H1 (cell line): ENCODE data around the gene MICALL2. TPM values are rescaled to one million over a fixed set of nuclear protein-coding genes. Genes with fewer than 3 reads are reported as not detected.

ENCODE experiments used
- CTCF ChIA-PET: fragments of 300-600 bp; sonication (Branson Sonifier 250); formaldehyde crosslinking; loops from one replicate; lab custom pipeline; 2021; ENCODE audit not compliant: partially characterized antibody; lab: Charles Lee
- POLR2A ChIA-PET: fragments of 300-600 bp; sonication (Branson Sonifier 250); formaldehyde crosslinking; loops from one replicate; lab custom pipeline; 2021; ENCODE audit warnings: inconsistent platforms; ENCODE audit not compliant: partially characterized antibody; lab: Charles Lee
- DNase-seq, 2 experiments: peaks; one replicate each; pipeline versions ENCODE4 v3.0.0 to v3.0.0-alpha.2; 2010 to 2022; ENCODE audit warnings: low spot score in 2 of 2, low read depth in 1 of 2, mixed read lengths in 1 of 2
- FAIRE-seq: peaks from 2 replicates; lab custom pipeline; 2011; peaks lifted over from hg19 to GRCh38; lab: Jason Lieb, UNC
- H2AFZ ChIP-seq: 2 replicates; pipeline ENCODE4 v1.8.1; 2012; ENCODE audit warnings: low read length, inconsistent platforms
- H2AK5ac ChIP-seq: 2 replicates; pipeline ENCODE4 v1.6.1; 2013; ENCODE audit warnings: low read depth, low read length
- H2BK120ac ChIP-seq: replicated peaks from 2 replicates; pipeline ENCODE3; 2013; ENCODE audit warnings: low read depth, low read length, inconsistent platforms
- H2BK12ac ChIP-seq: 2 replicates; pipeline ENCODE4 v1.6.1; 2013; ENCODE audit warnings: low read depth, low read length
- H2BK15ac ChIP-seq: 2 replicates; pipeline ENCODE4 v1.6.1; 2013; ENCODE audit warnings: low read length
- H2BK20ac ChIP-seq: 2 replicates; pipeline ENCODE4 v1.6.1; 2013; ENCODE audit warnings: low read length
- H2BK5ac ChIP-seq: 2 replicates; pipeline ENCODE4 v1.6.1; 2013; ENCODE audit warnings: low read depth, low read length
- H3K14ac ChIP-seq: 2 replicates; pipeline ENCODE4 v1.6.1; 2013; ENCODE audit warnings: inconsistent platforms; ENCODE audit not compliant: insufficient read length
- H3K18ac ChIP-seq: 2 replicates; pipeline ENCODE4 v1.6.1; 2013; ENCODE audit warnings: low read length; ENCODE audit errors: extremely low read depth
- H3K23ac ChIP-seq: 2 replicates; pipeline ENCODE4 v1.6.1; 2013; ENCODE audit warnings: inconsistent platforms; ENCODE audit not compliant: insufficient read length
- H3K23me2 ChIP-seq: 2 replicates; pipeline ENCODE4 v1.6.1; 2013; ENCODE audit warnings: low read depth, low read length
- H3K27ac ChIP-seq: 2 replicates; pipeline ENCODE4 v1.6.1; 2011; ENCODE audit warnings: low read depth, low read length, inconsistent platforms
- H3K27me3 ChIP-seq, 4 experiments: replicated peaks in 1 of 4; 1 replicate in 1 of 4; 2 replicates in 3 of 4; pipeline versions ENCODE4 v1.6.1 to v1.8.1; 2011 to 2013; ENCODE audit warnings: low read length in 3 of 4, mild to moderate bottlenecking in 3 of 4, inconsistent platforms in 2 of 4, mixed read lengths in 2 of 4, moderate library complexity in 1 of 4; ENCODE audit not compliant: control insufficient read depth in 3 of 4, insufficient read depth in 3 of 4; ENCODE audit errors: extremely low read depth in 1 of 4
- H3K36me3 ChIP-seq, 4 experiments: 2 replicates each; pipeline versions ENCODE4 v1.6.1 to v1.8.1; 2011 to 2013; ENCODE audit warnings: mild to moderate bottlenecking in 4 of 4, low read length in 3 of 4, moderate library complexity in 2 of 4, control low read depth in 1 of 4, inconsistent platforms in 1 of 4; ENCODE audit not compliant: insufficient read depth in 4 of 4, control insufficient read depth in 2 of 4
- H3K4ac ChIP-seq: replicated peaks from 2 replicates; pipeline ENCODE3; 2013; ENCODE audit warnings: low read length, low read depth, mixed read lengths, inconsistent platforms; ENCODE audit not compliant: insufficient read length
- H3K4me1 ChIP-seq, 4 experiments: replicated peaks in 1 of 4; 1 replicate in 1 of 4; 2 replicates in 3 of 4; pipeline versions ENCODE4 v1.6.1 to v1.8.1; 2011 to 2013; ENCODE audit warnings: low read length in 3 of 4, inconsistent platforms in 2 of 4, mixed read lengths in 1 of 4; ENCODE audit not compliant: insufficient read depth in 4 of 4, control insufficient read depth in 3 of 4
- H3K4me2 ChIP-seq, 2 experiments: 2 replicates each; pipeline versions ENCODE4 v1.6.1 to v1.8.1; 2011 to 2013; ENCODE audit warnings: low read depth in 2 of 2, low read length in 2 of 2, control low read depth in 1 of 2, inconsistent platforms in 1 of 2, mild to moderate bottlenecking in 1 of 2; ENCODE audit not compliant: insufficient read depth in 1 of 2
- H3K4me3 ChIP-seq, 4 experiments: fragments of 200-600, 300-600 bp in 1 of 4; sonication (generic), shearing (Covaris generic), sonication (Bioruptor Twin) in 1 of 4; 2 replicates each; pipeline versions ENCODE4 v1.5.1 to v1.8.1; 2011 to 2016; ENCODE audit warnings: low read length in 4 of 4, low read depth in 3 of 4, control low read depth in 2 of 4, inconsistent platforms in 2 of 4, mild to moderate bottlenecking in 2 of 4, mixed read lengths in 1 of 4, moderate library complexity in 1 of 4; ENCODE audit not compliant: insufficient read depth in 2 of 4; ENCODE audit errors: extremely low read depth in 1 of 4
- H3K56ac ChIP-seq: replicated peaks from 2 replicates; pipeline ENCODE3; 2013; ENCODE audit warnings: low read depth, mild to moderate bottlenecking, mixed read lengths, low read length, inconsistent platforms; ENCODE audit not compliant: insufficient read length
- H3K79me1 ChIP-seq: 2 replicates; pipeline ENCODE4 v1.6.1; 2013; ENCODE audit warnings: low read depth, low read length, control low read depth
- H3K79me2 ChIP-seq, 2 experiments: 2 replicates each; pipeline versions ENCODE4 v1.6.1 to v1.8.1; 2012 to 2013; ENCODE audit warnings: low read length in 2 of 2, mild to moderate bottlenecking in 2 of 2, inconsistent platforms in 1 of 2; ENCODE audit not compliant: insufficient read depth in 2 of 2, control insufficient read depth in 1 of 2
- H3K9ac ChIP-seq, 4 experiments: replicated peaks in 1 of 4; 1 replicate in 1 of 4; 2 replicates in 3 of 4; pipeline versions ENCODE4 v1.6.1 to v1.8.1; 2011 to 2013; ENCODE audit warnings: low read depth in 3 of 4, low read length in 3 of 4, control low read depth in 2 of 4, mild to moderate bottlenecking in 2 of 4, moderate library complexity in 2 of 4, inconsistent platforms in 1 of 4; ENCODE audit errors: extremely low read depth in 1 of 4
- H3K9me3 ChIP-seq, 2 experiments: 2 replicates each; pipeline versions ENCODE4 v1.6.1 to v1.8.1; 2012 to 2013; ENCODE audit warnings: mild to moderate bottlenecking in 2 of 2, moderate library complexity in 2 of 2, control low read depth in 1 of 2, inconsistent platforms in 1 of 2, low read depth in 1 of 2, low read length in 1 of 2, mixed read lengths in 1 of 2; ENCODE audit not compliant: insufficient read depth in 2 of 2
- H4K20me1 ChIP-seq, 2 experiments: replicated peaks in 1 of 2; 2 replicates each; pipeline versions ENCODE3 to v1.8.1; 2011 to 2013; ENCODE audit warnings: inconsistent platforms in 2 of 2, low read length in 2 of 2, mild to moderate bottlenecking in 1 of 2; ENCODE audit not compliant: insufficient read depth in 2 of 2, control insufficient read depth in 1 of 2
- H4K5ac ChIP-seq: 2 replicates; pipeline ENCODE4 v1.6.1; 2013; ENCODE audit warnings: low read length, low read depth, mixed read lengths, inconsistent platforms; ENCODE audit not compliant: insufficient read length
- H4K8ac ChIP-seq: 2 replicates; pipeline ENCODE4 v1.8.0; 2013; ENCODE audit warnings: mild to moderate bottlenecking, moderate library complexity, low read length, inconsistent platforms; ENCODE audit not compliant: insufficient read depth; ENCODE audit errors: extremely low read depth
- H4K91ac ChIP-seq: replicated peaks from 2 replicates; pipeline ENCODE3; 2013; ENCODE audit warnings: low read length, mixed read lengths, inconsistent platforms; ENCODE audit not compliant: insufficient read length
- BACH1 ChIP-seq: IDR thresholded peaks from 2 replicates; pipeline ENCODE4 v1.6.1; 2012; ENCODE audit warnings: low read length, improper control_type of control experiment
- CEBPB ChIP-seq: IDR thresholded peaks from 2 replicates; pipeline ENCODE4 v1.6.1; 2012; ENCODE audit warnings: low read depth, low read length
- EGR1 ChIP-seq: IDR thresholded peaks from 2 replicates; pipeline ENCODE4 v1.6.1; 2011; ENCODE audit warnings: low read depth, low read length, borderline replicate concordance
- GABPA ChIP-seq: IDR thresholded peaks from 2 replicates; pipeline ENCODE4 v1.6.1; 2011; ENCODE audit warnings: mild to moderate bottlenecking, low read length, moderate library complexity, borderline replicate concordance; ENCODE audit not compliant: insufficient read depth
- KDM1A ChIP-seq: fragments of 200-600, 300-600 bp; sonication (generic); IDR thresholded peaks from 2 replicates; pipeline ENCODE4 v1.7.1; 2016; ENCODE audit warnings: mild to moderate bottlenecking, low read length, borderline replicate concordance
- RBBP5 ChIP-seq: IDR thresholded peaks from 2 replicates; pipeline ENCODE4 v1.7.1; 2012; ENCODE audit warnings: low read depth, mild to moderate bottlenecking, inconsistent platforms, low read length, moderate library complexity, borderline replicate concordance
- SIN3A ChIP-seq, 2 experiments: IDR thresholded peaks in 1 of 2; conservative IDR thresholded peaks in 1 of 2; 2 replicates each; pipeline ENCODE4 v1.6.1; 2011 to 2012; ENCODE audit warnings: low read length in 2 of 2, improper control_type of control experiment in 1 of 2, low read depth in 1 of 2, mild to moderate bottlenecking in 1 of 2
- TBP ChIP-seq: IDR thresholded peaks from 2 replicates; pipeline ENCODE4 v1.6.1; 2011; ENCODE audit warnings: low read depth, low read length, improper control_type of control experiment
- TEAD4 ChIP-seq: IDR thresholded peaks from 2 replicates; pipeline ENCODE4 v1.6.1; 2012; ENCODE audit warnings: low read depth, low read length, inconsistent platforms, mixed read lengths
- WGBS, 2 experiments: shearing (Covaris generic) in 1 of 2; methylation state at CpG; one replicate each; pipeline versions ENCODE4 v1.1.6 to v1.1.7; 2013 to 2015; ENCODE audit warnings: low lambda C conversion rate in 2 of 2, mixed read lengths in 2 of 2, inconsistent platforms in 1 of 2, low coverage in 1 of 2, missing lambda C conversion rate in 1 of 2; ENCODE audit not compliant: insufficient replicate concordance in 2 of 2, insufficient coverage in 1 of 2, insufficient read length in 1 of 2; ENCODE audit errors: extremely low coverage in 1 of 2, missing lambda C conversion rate in 1 of 2; 5-methylcytosine and 5-hydroxymethylcytosine counted together
- polyA plus RNA-seq, 7 experiments: library from polyadenylated mRNA; depleted of rRNA in 3 of 7; stranded (reverse) in 5 of 7; unstranded in 2 of 7; fragments of >200 nt in 5 of 7; fragments of 200-250 nt in 2 of 7; gene quantifications; 1 replicate in 5 of 7; 2 replicates in 1 of 7; 4 replicates in 1 of 7; pipeline versions ENCODE4 v1.2.1 to v1.2.3, GENCODE V29; 2011 to 2013; ENCODE audit warnings: missing spikeins in 2 of 7, mixed read lengths in 2 of 7
- total RNA-seq: library from RNA; stranded (reverse); fragmentation: NEBNext Ultra II Directional; extraction: Animal tissue kit (Norgen Biotek cat#: 25700); gene quantifications from 2 replicates; pipeline ENCODE4 v1.2.1, GENCODE V29; 2021

The MICALL2 gene
- total and polyA plus RNA-seq, 2 of the 8 experiments (the other 6 are each of a cell fraction or from before 2014, with no cell fraction given), result 5.3 to 8.5 TPM

DNA sequence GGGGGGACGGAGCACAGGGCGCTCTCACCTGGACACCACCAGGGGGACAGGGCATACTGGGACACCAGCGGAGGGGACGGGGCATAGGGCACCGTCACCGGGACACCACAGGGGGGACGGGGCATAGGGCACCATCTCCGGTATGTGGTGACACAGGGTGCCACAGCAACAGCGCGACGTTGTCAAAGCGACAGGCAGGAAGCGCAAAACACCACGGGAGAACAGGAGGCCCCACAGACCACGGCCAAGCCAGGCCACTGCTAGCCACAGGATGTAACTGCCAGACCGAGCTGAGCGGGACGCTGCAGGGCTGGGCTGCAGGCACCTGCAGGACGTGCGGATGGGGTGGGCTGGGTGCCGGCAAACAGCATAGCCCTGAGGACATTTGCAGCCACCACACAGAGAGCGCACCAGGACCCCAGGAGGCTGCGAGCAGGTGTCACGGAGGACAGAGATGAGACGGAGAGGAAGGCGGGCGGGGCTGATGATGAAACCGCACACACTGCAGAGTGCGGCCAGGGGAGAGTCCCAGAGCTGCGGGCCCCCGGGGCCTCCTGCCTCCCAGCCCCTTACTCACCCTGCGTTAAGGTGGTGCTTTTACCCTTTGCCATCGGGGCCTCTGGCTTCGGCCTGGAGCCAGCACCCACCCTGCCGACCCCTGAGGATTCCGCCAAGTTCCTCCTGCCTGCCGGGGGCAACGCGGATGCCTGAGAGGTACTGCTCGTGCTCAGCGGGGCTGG lies 17.5 kb downstream of the MICALL2 start:
- Histone ChIP-seq H4K91ac (peak overlapping the region; percentile 40), H3K4ac (no peak overlapping the region), H4K5ac (no peak overlapping the region), H3K4me2 (no peak overlapping the region), H2AK5ac (no peak overlapping the region), H3K9ac (no peak overlapping the region; a peak in 1 of 7 replicates), H2BK15ac (no peak overlapping the region), H3K23ac (no peak overlapping the region), H2BK12ac (no peak overlapping the region), H3K14ac (no peak overlapping the region), H3K79me2 (peaks cover 0 to 3% of the 10 kb centered on the region in 2 experiments; a peak in 1 of 4 replicates), H3K9me3 (peaks cover 0 to 3% of the 10 kb centered on the region in 2 experiments; a peak in 1 of 4 replicates), H3K27ac (no peak overlapping the region), H3K4me1 (no peaks in the 10 kb centered on the region; a peak in 1 of 7 replicates), H3K36me3 (no peaks in the 10 kb centered on the region), H2AFZ (no peak overlapping the region), H3K79me1 (no peaks in the 10 kb centered on the region), H3K27me3 (no peaks in the 10 kb centered on the region), H2BK20ac (no peak overlapping the region), H3K18ac (no peak overlapping the region), H2BK120ac (no peak overlapping the region), H4K20me1 (peaks cover 0 to 6% of the 10 kb centered on the region in 2 experiments), H3K4me3 (no peak overlapping the region), H3K23me2 (no peaks in the 10 kb centered on the region), H4K8ac (no peak overlapping the region; the same call in 1 of the 2 replicates), H3K56ac (no peak overlapping the region), H2BK5ac (no peak overlapping the region)
- DNase-seq (no peak), FAIRE-seq (no peak)
- 91% methylated on average over 38 of the region's 41 CpGs; no CpG with 5 or more reads in 1 of the 2 experiments for WGBS, 2 experiments
- CTCF ChIA-PET, result interaction anchor here (0.8 to 2.4 kb wide), 10 partner anchors 9 to 353 kb away, joined by 3 to 14 read pairs (median 4); no protein-coding TSS in a partner anchor
- POLR2A ChIA-PET, result interaction anchor here (0.9 kb wide), 1 partner anchor 9 kb away, joined by 3 read pairs; no protein-coding TSS in a partner anchor
- TF ChIP-seq KDM1A (no peak), BACH1 (no peak), CEBPB (no peak), TBP (no peak), TEAD4 (no peak), GABPA (no peak), SIN3A (conservative IDR thresholded peaks at IDR 0.05 in 1 of 2, IDR thresholded peaks at IDR 0.05 in 1 of 2; ENCODE audit: low read depth in 1 of 2, low read length in 2 of 2) (no peak), EGR1 (0 out of 2 replicates have a peak, but pooled peaks have one; percentile 15), RBBP5 (no peak)
